Natural killer cell (primary cell): ENCODE measurements around the gene CXXC5. TPM values are rescaled to one million over a fixed set of nuclear protein-coding genes. Genes with fewer than 3 reads are reported as not detected.

Experiments used
- ATAC-seq, 3 donors: fragments of 150-1000 bp in 2 of 3; fragments of 200-7000 bp in 1 of 3; cut with Tn5 transposase; 1 replicate in 1 of 3; 2 replicates in 2 of 3; pipeline ENCODE4 v1.10.0; 2021; ENCODE audit warnings: mild to moderate bottlenecking in 2 of 3, moderate library complexity in 2 of 3
- DNase-seq, 2 donors: peaks; one replicate each; pipeline versions ENCODE4 v3.0.0 to v3.0.0-alpha.2; 2013 to 2021; ENCODE audit warnings: mixed read lengths in 1 of 2
- H3K27ac ChIP-seq: one replicate; pipeline ENCODE4 v1.5.1; 2013; ENCODE audit warnings: mild to moderate bottlenecking, low read length
- H3K27me3 ChIP-seq: one replicate; pipeline ENCODE4 v1.6.1; 2013; ENCODE audit warnings: low read length; ENCODE audit not compliant: control insufficient read depth, insufficient read depth
- H3K36me3 ChIP-seq: one replicate; pipeline ENCODE4 v1.6.1; 2013; ENCODE audit warnings: low read length; ENCODE audit not compliant: control insufficient read depth, insufficient read depth
- H3K4me1 ChIP-seq: one replicate; pipeline ENCODE4 v1.6.1; 2013; ENCODE audit warnings: low read length; ENCODE audit not compliant: control insufficient read depth, insufficient read depth
- H3K4me3 ChIP-seq: one replicate; pipeline ENCODE4 v1.5.1; 2013; ENCODE audit warnings: low read length
- H3K9me3 ChIP-seq: one replicate; pipeline ENCODE4 v1.6.1; 2013; ENCODE audit warnings: low read length; ENCODE audit not compliant: control insufficient read depth, insufficient read depth
- H3K27ac Mint-ChIP-seq, 2 donors: one replicate each; pipeline ENCODE4 v1.8.0; 2022; ENCODE audit warnings: mild to moderate bottlenecking in 2 of 2, mixed read lengths in 2 of 2, moderate library complexity in 1 of 2
- H3K27me3 Mint-ChIP-seq, 2 donors: one replicate each; pipeline ENCODE4 v1.8.0; 2022; ENCODE audit warnings: low read depth in 2 of 2, mixed read lengths in 2 of 2
- H3K36me3 Mint-ChIP-seq: one replicate; pipeline ENCODE4 v1.8.0; 2022; ENCODE audit warnings: mixed read lengths
- H3K4me1 Mint-ChIP-seq, 2 donors: one replicate each; pipeline ENCODE4 v1.8.0; 2022; ENCODE audit warnings: mixed read lengths in 2 of 2
- H3K4me3 Mint-ChIP-seq: one replicate; pipeline ENCODE4 v1.8.0; 2022; ENCODE audit warnings: mild to moderate bottlenecking, moderate library complexity, mixed read lengths
- H3K9me3 Mint-ChIP-seq, 2 donors: one replicate each; pipeline ENCODE4 v1.8.0; 2022; ENCODE audit warnings: mixed read lengths in 2 of 2
- WGBS: methylation state at CpG from one replicate; pipeline ENCODE4 v1.1.7; 2013; ENCODE audit warnings: missing lambda C conversion rate; ENCODE audit not compliant: insufficient coverage; 5-methylcytosine and 5-hydroxymethylcytosine counted together
- intact Hi-C: fragments of 100-400 bp; cut with micrococcal nuclease; formaldehyde crosslinking; loops from one replicate; pipeline ENCODE4 v1.14.2; 2022
- total RNA-seq, 4 donors: library from RNA; stranded (reverse); fragments of 120-200 nt in 1 of 4; gene quantifications; one replicate each; pipeline versions ENCODE4 v1.2.3 to v1.2.4, GENCODE V29; 2013 to 2022
- TF ChIP-seq, protein P1 (sequence below): fragments of 200-600 bp; IDR thresholded peaks from one replicate; pipeline ENCODE4 v1.8.0; 2022; ENCODE audit warnings: antibody characterized with exemption

CXXC5 gene
- total RNA-seq, 3 donors from 2014 or later (not counting 1 experiment from before 2014, with no cell fraction given), result 75.6 to 124 (median 84.8) TPM

DNA sequence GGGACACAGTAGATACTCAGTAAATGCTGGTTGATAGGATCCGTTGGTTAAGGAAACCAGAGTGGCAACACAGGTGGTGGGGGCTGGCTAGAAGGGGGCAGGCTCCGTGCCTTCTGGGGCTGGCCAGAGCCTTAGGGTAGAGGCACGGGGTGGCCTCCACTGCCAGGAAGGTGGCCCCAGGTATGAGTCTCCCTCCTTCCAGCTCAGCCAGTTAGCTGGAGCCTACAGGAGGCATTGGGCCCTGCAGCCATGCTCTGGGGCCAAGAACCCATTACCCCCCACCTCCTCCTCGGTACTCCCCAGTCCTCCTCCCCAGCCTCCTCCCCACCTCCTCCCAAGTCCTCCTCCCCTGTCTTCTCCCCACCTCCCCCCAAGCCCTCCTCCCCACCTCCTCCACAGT, 27.7 kb downstream of the CXXC5 start:
- H3K4me1 Mint-ChIP-seq, result peaks cover 47 to 89% of the 10 kb centered on the region in 2 donors
- Histone ChIP-seq H3K9me3 (no peaks in the 10 kb centered on the region), H3K4me1 (peaks cover 81% of the 10 kb centered on the region), H3K36me3 (peaks cover 9% of the 10 kb centered on the region), H3K27ac (peak overlapping the region; percentile 43), H3K27me3 (no peaks in the 10 kb centered on the region), H3K4me3 (no peak overlapping the region)
- H3K9me3 Mint-ChIP-seq, result no peaks in the 10 kb centered on the region
- intact Hi-C loops, result no loop called here
- ATAC-seq (no peak), DNase-seq (no peak)
- peak overlapping the region; percentile 40 for H3K4me3 Mint-ChIP-seq
- WGBS, result 45% methylated on average over 4 of the region's 4 CpGs
- H3K27me3 Mint-ChIP-seq, result no peaks in the 10 kb centered on the region
- peak overlapping the region; percentile 75 to 94 for H3K27ac Mint-ChIP-seq
- TF ChIP-seq, protein P1, sequence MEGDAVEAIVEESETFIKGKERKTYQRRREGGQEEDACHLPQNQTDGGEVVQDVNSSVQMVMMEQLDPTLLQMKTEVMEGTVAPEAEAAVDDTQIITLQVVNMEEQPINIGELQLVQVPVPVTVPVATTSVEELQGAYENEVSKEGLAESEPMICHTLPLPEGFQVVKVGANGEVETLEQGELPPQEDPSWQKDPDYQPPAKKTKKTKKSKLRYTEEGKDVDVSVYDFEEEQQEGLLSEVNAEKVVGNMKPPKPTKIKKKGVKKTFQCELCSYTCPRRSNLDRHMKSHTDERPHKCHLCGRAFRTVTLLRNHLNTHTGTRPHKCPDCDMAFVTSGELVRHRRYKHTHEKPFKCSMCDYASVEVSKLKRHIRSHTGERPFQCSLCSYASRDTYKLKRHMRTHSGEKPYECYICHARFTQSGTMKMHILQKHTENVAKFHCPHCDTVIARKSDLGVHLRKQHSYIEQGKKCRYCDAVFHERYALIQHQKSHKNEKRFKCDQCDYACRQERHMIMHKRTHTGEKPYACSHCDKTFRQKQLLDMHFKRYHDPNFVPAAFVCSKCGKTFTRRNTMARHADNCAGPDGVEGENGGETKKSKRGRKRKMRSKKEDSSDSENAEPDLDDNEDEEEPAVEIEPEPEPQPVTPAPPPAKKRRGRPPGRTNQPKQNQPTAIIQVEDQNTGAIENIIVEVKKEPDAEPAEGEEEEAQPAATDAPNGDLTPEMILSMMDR, result no peak
- H3K36me3 Mint-ChIP-seq, result no peaks in the 10 kb centered on the region

DNA sequence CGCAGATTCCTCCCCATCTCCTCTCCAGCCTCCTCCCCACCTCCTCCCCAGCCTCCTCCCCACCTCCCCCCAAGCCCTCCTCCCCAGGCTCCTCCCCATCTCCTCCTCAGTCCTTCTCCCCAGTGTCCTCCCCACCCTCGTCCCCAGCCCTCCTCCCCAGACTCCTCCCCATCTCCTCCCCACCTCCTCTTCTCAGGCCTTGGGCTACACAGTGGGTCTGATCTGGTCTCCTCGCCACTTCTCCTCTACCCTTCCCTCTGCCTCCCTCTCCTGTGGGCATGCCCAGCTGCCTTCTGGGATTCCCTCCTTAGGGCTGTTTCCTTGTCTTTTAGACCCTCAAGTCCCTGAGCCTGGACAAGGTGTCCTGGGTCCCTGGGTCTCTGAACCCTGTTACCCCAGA, 28.3 kb downstream of the CXXC5 start:
- intact Hi-C loops, result no loop called here
- Histone ChIP-seq H3K4me1 (peaks cover 75% of the 10 kb centered on the region), H3K4me3 (no peak overlapping the region), H3K27me3 (no peaks in the 10 kb centered on the region), H3K27ac (no peak overlapping the region), H3K36me3 (peaks cover 15% of the 10 kb centered on the region), H3K9me3 (no peaks in the 10 kb centered on the region)
- Mint-ChIP-seq H3K9me3 (no peaks in the 10 kb centered on the region), H3K4me1 (peaks cover 46 to 85% of the 10 kb centered on the region in 2 donors), H3K27ac (peak overlapping the region; percentile 86 to 94), H3K27me3 (no peaks in the 10 kb centered on the region), H3K36me3 (no peaks in the 10 kb centered on the region), H3K4me3 (peak overlapping the region; percentile 63)
- 61% methylated on average over 3 of the region's 3 CpGs for WGBS
- no peak for DNase-seq
- no peak for ATAC-seq
- TF ChIP-seq, protein P1, result no peak

DNA sequence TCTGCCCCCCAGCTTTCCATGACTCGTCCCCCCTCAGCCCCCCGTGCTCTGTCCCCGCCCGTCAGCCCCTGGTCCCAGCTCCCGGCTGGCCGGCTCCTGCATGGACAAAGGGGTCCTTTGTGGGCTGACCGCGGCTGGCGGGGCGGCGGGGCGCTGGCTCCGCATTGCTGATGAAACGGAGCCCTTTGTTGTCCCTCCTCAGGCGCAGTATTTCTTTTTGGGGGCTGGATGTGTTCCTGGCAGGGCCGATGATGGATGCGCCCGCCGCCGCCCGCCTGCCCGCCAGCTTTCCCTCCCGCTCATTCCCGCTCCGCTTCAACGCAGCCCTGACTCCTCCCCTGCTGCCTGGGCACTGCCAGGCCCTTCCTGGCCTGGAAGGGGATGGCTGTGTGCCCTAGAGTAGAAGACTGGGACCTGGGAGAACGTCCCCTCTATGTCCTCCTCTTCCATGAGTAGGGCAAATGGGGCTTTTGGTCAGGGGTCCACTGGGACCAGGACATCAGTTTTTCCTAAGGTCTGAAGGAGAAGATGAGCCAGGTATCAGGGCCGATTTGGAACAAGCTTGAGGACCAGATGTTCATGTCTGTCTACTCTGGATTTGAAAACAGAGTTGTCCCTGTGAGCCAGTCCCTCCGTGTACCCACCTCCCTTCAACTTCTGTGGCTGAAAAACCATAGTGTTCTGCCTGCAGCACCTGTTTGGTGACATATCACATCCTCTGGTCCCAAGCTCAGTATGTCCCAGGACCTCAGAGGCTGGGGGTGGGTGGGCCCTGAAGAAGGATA, 29.0 kb downstream of the CXXC5 start:
- Histone ChIP-seq H3K36me3 (peaks cover 20% of the 10 kb centered on the region), H3K9me3 (no peaks in the 10 kb centered on the region), H3K4me3 (no peak overlapping the region), H3K4me1 (peaks cover 68% of the 10 kb centered on the region), H3K27ac (no peak overlapping the region), H3K27me3 (no peaks in the 10 kb centered on the region)
- Mint-ChIP-seq H3K4me3 (peak overlapping the region; percentile 63), H3K9me3 (no peaks in the 10 kb centered on the region), H3K4me1 (peaks cover 41 to 79% of the 10 kb centered on the region in 2 donors), H3K36me3 (no peaks in the 10 kb centered on the region), H3K27ac (peak overlapping the region; percentile 86 to 94), H3K27me3 (no peaks in the 10 kb centered on the region)
- ATAC-seq (no peak), DNase-seq (no peak)
- 79% methylated on average over 29 of the region's 29 CpGs for WGBS
- intact Hi-C loops, result no loop called here
- TF ChIP-seq, protein P1, result no peak
